OCI-M2 (cell line): Measurements from ENCODE around the gene MAPK1IP1L.
A peak's percentile ranks its signal among the peaks of the same experiment; 100 is the strongest.
"Not testable (repeated sequence)": the region's sequence is repeated elsewhere in the genome, so short reads cannot be mapped to it uniquely, and the experiment has no call there.

Experiments used
- DNase-seq: peaks from one replicate; lab custom pipeline; 2025; ENCODE audit not compliant: unreplicated experiment; lab: John Stamatoyannopoulos, UW

Gene MAPK1IP1L

GRCh38 chr14:55051423-55052268 is at the start of gene MAPK1IP1L:
MAPK1IP1L (plus strand) TSS chr14:55051647; CDS start chr14:55061684, 10,037 bp downstream.
- DNase-seq: peak; percentile 80

GRCh38 chr14:55005071-55005470 is 46.4 kb upstream of the MAPK1IP1L start:
- no peak for DNase-seq

DNA sequence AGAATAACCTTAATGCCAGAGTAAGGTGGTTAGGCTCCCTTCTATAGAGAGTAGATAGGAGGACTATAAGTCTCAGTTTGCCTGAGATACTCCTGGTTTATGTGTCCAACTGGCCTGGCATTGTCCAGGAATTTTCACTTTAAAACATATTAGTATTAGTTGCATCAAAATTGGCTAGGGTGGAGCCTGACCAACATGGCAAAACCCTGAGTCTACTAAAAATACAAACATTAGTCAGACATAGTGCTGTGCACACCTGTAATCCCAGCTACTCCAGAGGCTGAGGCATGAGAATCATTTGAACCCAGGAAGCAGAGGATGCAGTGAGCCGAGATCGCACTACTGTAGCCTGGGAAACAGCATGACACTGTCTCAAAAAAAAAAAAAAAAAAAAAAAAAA is 36.4 kb upstream of the MAPK1IP1L start:
- no peak for DNase-seq

GRCh38 chr14:55019968-55020554 is 31.4 kb upstream of the MAPK1IP1L start:
- DNase-seq: no peak

GRCh38 chr14:55024365-55024764 is 27.1 kb upstream of the MAPK1IP1L start:
- not testable (repeated sequence) for DNase-seq

GRCh38 chr14:55025948-55026347 is 25.5 kb upstream of the MAPK1IP1L start:
- DNase-seq: no peak

GRCh38 chr14:55026441-55026792 is 25.0 kb upstream of the MAPK1IP1L start:
- DNase-seq: no peak

DNA sequence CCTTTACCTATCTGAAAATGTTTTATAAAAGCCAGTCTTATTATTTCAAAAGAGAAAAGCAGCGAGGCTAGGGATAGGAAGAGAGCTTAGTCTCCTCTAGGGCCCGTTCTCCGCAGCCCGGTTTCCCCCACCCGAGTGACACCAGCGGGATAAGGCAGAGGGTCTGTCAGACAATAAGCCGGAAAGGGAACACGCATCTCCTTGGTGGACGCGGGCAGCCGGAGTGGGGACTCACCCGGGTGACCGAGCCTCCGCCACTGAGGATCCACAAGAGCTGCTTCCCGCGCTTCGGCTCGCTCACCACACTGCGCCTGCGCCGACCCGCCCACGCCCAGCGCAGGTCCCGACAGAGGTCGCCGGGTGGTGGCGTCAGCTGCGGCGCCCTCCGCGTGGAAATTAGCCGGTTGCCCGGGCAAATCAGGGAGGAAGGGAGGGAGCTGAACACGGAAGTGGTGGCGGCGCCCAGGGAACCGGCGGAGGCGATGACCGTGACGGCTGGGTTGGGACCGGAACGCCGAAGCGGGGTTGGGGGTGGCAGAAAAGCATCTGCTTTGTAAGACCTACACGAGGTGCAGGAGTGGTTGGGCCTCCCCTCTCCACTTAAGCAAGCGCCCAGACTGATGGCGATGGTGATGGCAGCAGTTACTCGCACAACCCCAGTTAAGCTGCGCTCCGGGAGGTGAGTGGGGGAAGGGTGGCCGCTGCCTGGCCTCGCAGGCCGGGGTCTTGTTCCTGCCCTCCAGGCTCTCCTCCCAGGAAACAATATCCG is 24.5 kb upstream of the MAPK1IP1L start, which contains the start of the genes SOCS4 and WDHD1:
Gene SOCS4 (plus strand): TSS at position 444 of the 769 bp plus-strand sequence. CDS start 15,806 bp downstream, outside the sequence.
Gene WDHD1 (minus strand): TSS at position 307 of the 769 bp plus-strand sequence. CDS start 312 bp downstream, outside the sequence.
- peak; percentile 95 for DNase-seq

GRCh38 chr14:55028066-55028465 is 23.4 kb upstream of the MAPK1IP1L start:
- DNase-seq: no peak

DNA sequence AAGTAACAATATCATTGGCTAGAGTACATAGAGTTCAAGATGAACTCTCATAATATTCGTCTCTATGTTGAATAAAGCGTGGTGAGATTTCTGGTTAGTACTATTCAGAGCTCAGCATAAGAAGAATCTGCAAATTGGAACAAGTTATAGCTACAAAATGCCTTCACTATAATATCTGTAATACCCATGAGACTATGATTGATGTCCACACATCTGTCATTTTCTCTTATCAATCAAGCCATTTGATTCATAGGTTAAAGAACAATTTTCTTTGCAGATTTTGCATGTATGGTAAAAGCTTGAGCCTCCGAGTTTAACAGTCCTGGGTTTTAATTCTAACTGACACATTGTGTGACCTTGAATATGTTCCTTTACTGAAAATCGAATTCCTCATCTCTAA is 23.0 kb upstream of the MAPK1IP1L start:
- DNase-seq: no peak

DNA sequence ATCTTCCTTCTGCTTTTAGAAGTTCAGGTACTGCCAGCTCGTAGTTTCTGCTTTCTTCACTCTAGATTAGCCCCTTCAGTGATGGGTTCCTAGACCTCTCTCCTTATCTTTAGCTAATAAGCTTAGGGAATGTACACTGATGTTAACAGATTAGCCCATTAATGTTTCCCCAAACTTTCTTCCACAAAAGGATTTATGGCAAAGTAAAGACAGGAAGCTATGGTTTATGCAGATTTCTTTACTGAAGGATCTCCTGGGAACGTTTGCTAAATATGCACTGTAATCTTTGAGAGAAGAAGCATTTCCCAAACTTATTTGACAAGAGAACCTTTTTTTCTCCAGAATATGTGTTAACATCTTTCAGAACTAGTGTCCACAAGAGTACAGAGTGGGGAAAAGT is 20.3 kb upstream of the MAPK1IP1L start:
- no peak for DNase-seq

DNA sequence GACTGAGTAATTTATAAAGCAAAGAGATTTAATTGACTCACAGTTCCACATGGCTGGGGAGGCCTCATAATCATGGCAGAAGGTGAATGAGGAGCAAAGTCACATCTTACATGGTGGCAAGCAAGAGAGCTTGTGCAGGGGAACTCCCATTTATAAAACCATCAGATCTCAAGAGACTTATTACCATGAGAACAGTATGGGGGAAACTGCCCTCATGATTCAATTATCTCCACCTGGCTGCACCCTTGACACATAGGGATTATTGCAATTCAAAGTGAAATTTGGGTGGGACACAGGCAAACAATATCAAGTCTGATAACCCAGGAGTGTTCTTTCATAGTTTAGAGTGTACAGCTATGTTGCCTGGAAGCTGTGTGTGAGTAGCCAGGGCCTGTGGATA is 13.5 kb upstream of the MAPK1IP1L start:
- not testable (repeated sequence) for DNase-seq

DNA sequence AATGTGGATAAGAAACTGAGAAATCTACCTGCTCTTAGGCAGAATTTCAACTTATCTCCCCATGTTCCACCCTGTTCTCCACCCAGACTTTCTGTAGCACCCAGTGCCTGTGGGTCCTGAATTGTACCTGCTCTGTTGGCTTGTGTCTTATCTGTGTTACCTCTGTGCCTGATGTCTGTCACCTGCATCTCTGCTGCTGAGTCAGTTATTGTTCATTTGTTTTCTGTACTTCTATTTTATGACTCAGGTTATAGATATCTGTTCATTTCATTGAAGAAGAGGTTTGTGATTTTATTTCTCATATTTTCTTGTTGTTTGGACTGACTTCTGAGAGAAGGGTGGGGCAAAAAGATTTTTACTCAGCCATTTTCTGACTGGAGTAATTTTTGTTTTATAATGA is 12.7 kb upstream of the MAPK1IP1L start:
- DNase-seq: no peak

DNA sequence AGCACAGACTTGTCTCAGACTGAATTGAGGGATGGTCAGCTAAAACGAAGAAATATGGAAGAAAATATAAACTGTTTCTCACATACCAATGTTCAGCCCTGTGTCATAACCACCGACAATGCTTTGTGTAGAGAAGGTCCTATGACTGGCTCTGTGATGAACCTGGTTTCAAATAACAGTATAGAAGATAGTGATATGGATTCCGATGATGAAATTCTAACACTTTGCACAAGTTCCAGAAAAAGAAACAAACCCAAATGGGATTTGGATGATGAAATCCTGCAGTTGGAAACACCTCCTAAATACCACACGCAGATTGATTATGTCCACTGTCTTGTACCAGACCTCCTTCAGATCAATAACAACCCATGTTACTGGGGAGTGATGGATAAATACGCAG is 7.9 kb upstream of the MAPK1IP1L start:
- no peak for DNase-seq

GRCh38 chr14:55045087-55045486 is 6.4 kb upstream of the MAPK1IP1L start:
- no peak for DNase-seq

DNA sequence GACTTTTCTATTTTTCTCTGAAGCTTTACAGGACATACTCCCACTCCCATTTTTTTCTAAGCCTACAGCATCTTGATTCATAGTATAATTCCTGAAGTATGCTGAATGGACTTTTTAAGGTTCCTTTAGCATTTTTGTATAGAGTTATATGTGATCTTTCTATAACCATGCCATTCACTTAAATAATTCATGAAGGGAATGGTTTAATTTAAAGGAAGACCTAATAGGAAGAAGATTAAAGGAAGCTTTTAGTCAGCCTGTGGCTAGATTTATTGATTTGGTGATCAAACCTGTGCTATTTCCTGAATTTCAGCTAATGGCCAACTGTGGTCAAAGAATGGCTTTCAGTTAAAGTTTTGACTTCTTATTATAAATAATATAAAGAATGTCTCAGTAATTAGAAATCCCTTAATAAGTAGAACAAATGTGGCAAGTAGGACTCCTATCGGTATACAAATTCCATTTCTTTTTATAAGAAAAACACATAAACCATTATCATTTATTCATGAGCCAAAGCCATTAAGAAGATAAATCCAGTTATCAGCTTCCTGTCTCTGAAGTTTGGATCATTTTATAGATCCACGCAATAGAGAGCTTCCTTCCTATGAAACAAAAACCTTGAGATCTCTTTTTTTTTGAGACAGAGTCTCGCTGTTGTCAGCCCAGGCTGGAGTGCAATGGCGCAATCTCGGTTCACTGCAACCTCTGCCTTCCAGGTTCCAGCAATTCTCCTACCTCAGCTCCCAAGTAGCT is 4.0 kb upstream of the MAPK1IP1L start:
- DNase-seq: no peak

GRCh38 chr14:55048900-55049436 is 2.5 kb upstream of the MAPK1IP1L start:
- no peak for DNase-seq

GRCh38 chr14:55051165-55051422 is 353 bp upstream of the MAPK1IP1L start:
- DNase-seq: no peak

- DNase-seq: no peak
Observed at GRCh38 chr14:55052269-55052930, 953 bp downstream of the MAPK1IP1L start.

DNA sequence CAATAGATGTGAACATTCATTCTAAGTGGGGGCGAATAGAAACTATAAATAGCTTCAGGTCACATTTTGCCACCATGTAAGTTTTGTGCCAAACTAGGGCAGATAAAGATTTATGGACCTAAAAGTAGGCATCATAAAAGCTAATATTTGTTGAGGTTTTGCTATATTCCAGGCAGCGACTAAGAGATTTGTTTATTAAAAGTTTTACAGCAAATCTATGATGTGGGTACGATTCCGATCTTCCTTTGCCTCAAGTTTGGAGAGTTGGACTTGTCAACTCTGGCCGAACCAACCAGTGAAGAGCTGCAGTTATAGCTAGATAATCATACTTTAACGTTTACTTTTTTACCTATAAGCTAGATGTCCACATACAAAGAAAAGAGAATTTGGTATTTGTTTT is 1.6 kb downstream of the MAPK1IP1L start:
- no peak for DNase-seq
